Trophoblast cell (in vitro differentiated cells and primary cell): ENCODE data around the gene KCNS1.

Experiments
- DNase-seq, 2 donors: peaks; one replicate each; pipeline ENCODE4 v3.0.0-alpha.2; 2016
- H2AFZ ChIP-seq: 2 replicates; pipeline ENCODE4 v1.6.1; 2013; ENCODE audit warnings: low read length, moderate library complexity, mild to moderate bottlenecking; ENCODE audit not compliant: insufficient read depth, poor library complexity
- H2AK5ac ChIP-seq: 2 replicates; pipeline ENCODE4 v1.6.1; 2013; ENCODE audit warnings: mild to moderate bottlenecking, low read length
- H2BK120ac ChIP-seq: 2 replicates; pipeline ENCODE4 v1.6.1; 2013; ENCODE audit warnings: low read length, mild to moderate bottlenecking, moderate library complexity; ENCODE audit not compliant: insufficient read depth, poor library complexity
- H2BK12ac ChIP-seq: 2 replicates; pipeline ENCODE4 v1.6.1; 2013; ENCODE audit warnings: mild to moderate bottlenecking, low read length, moderate library complexity
- H2BK5ac ChIP-seq: 2 replicates; pipeline ENCODE4 v1.6.1; 2013; ENCODE audit warnings: low read length, low read depth, moderate library complexity, mild to moderate bottlenecking; ENCODE audit not compliant: poor library complexity
- H3K14ac ChIP-seq: 2 replicates; pipeline ENCODE4 v1.6.1; 2013; ENCODE audit warnings: mild to moderate bottlenecking, low read length
- H3K18ac ChIP-seq: 2 replicates; pipeline ENCODE4 v1.6.1; 2013; ENCODE audit warnings: mild to moderate bottlenecking, low read length
- H3K23ac ChIP-seq: 2 replicates; pipeline ENCODE4 v1.6.1; 2013; ENCODE audit warnings: low read length
- H3K27ac ChIP-seq: 2 replicates; pipeline ENCODE4 v1.5.1; 2013; ENCODE audit warnings: low read depth, mild to moderate bottlenecking, inconsistent platforms, low read length, moderate library complexity
- H3K27me3 ChIP-seq: 2 replicates; pipeline ENCODE4 v1.6.1; 2013; ENCODE audit warnings: inconsistent platforms, mild to moderate bottlenecking, low read length, moderate library complexity; ENCODE audit not compliant: insufficient read depth
- H3K36me3 ChIP-seq, 2 experiments: 1 replicate in 1 of 2; 2 replicates in 1 of 2; pipeline ENCODE4 v1.6.1; 2013; ENCODE audit warnings: low read length in 2 of 2, mild to moderate bottlenecking in 2 of 2, moderate library complexity in 1 of 2; ENCODE audit not compliant: insufficient read depth in 2 of 2, control insufficient read depth in 1 of 2
- H3K4ac ChIP-seq: 2 replicates; pipeline ENCODE4 v1.6.1; 2013; ENCODE audit warnings: low read depth, mild to moderate bottlenecking, low read length, moderate library complexity
- H3K4me1 ChIP-seq, 2 experiments: 1 replicate in 1 of 2; 2 replicates in 1 of 2; pipeline ENCODE4 v1.6.1; 2013; ENCODE audit warnings: low read length in 2 of 2, mild to moderate bottlenecking in 2 of 2, moderate library complexity in 1 of 2; ENCODE audit not compliant: insufficient read depth in 2 of 2, control insufficient read depth in 1 of 2
- H3K4me2 ChIP-seq: 2 replicates; pipeline ENCODE4 v1.6.1; 2013; ENCODE audit warnings: inconsistent platforms, mild to moderate bottlenecking, low read length, moderate library complexity
- H3K4me3 ChIP-seq: 2 replicates; pipeline ENCODE4 v1.5.1; 2013; ENCODE audit warnings: mild to moderate bottlenecking, low read depth, low read length, inconsistent platforms
- H3K79me1 ChIP-seq: one replicate; pipeline ENCODE4 v1.6.1; 2013; ENCODE audit warnings: low read length
- H3K79me2 ChIP-seq: 2 replicates; pipeline ENCODE4 v1.6.1; 2013; ENCODE audit warnings: low read length, mild to moderate bottlenecking; ENCODE audit not compliant: control insufficient read depth, insufficient read depth, poor library complexity
- H3K9ac ChIP-seq: 2 replicates; pipeline ENCODE4 v1.6.1; 2013; ENCODE audit warnings: mild to moderate bottlenecking, low read length
- H3K9me3 ChIP-seq: 2 replicates; pipeline ENCODE4 v1.6.1; 2013; ENCODE audit warnings: low read depth, mild to moderate bottlenecking, control low read depth, inconsistent platforms, low read length; ENCODE audit not compliant: insufficient read depth
- H4K12ac ChIP-seq: 2 replicates; pipeline ENCODE4 v1.6.1; 2013; ENCODE audit warnings: low read depth, mild to moderate bottlenecking, low read length, moderate library complexity
- H4K8ac ChIP-seq: 2 replicates; pipeline ENCODE4 v1.6.1; 2013; ENCODE audit warnings: low read depth, mild to moderate bottlenecking, low read length, moderate library complexity
- H4K91ac ChIP-seq: one replicate; pipeline ENCODE4 v1.6.1; 2013; ENCODE audit warnings: low read depth, mild to moderate bottlenecking, low read length, moderate library complexity
- WGBS: extraction: QIAGEN DNeasy Blood & Tissue Kit; methylation state at CpG from one replicate; pipeline ENCODE4 v1.1.7; 2013; ENCODE audit warnings: missing lambda C conversion rate; ENCODE audit not compliant: insufficient read length, insufficient coverage; ENCODE audit errors: extremely low coverage; 5-methylcytosine and 5-hydroxymethylcytosine counted together

The KCNS1 gene

GRCh38 chr20:45112754-45113153, 11.8 kb upstream of the KCNS1 start:
- no peaks in the 10 kb centered on the region for H3K27me3 ChIP-seq
- H3K27ac ChIP-seq = no peak overlapping the region
- no peak overlapping the region for H4K12ac ChIP-seq
- no peak overlapping the region for H2BK5ac ChIP-seq
- no peak for DNase-seq
- H3K9ac ChIP-seq = no peak overlapping the region
- peaks cover 2% of the 10 kb centered on the region for H3K9me3 ChIP-seq
- H3K4me3 ChIP-seq = no peak overlapping the region
- H4K91ac ChIP-seq = no peak overlapping the region
- H3K36me3 ChIP-seq = no peaks in the 10 kb centered on the region
- H2BK120ac ChIP-seq = no peak overlapping the region
- no peaks in the 10 kb centered on the region for H3K4me1 ChIP-seq
- no peak overlapping the region for H4K8ac ChIP-seq
- no peak overlapping the region for H2AFZ ChIP-seq
- H2BK12ac ChIP-seq = no peak overlapping the region
- H3K14ac ChIP-seq = no peak overlapping the region
- no peak overlapping the region for H3K4me2 ChIP-seq
- no peaks in the 10 kb centered on the region for H3K79me1 ChIP-seq
- H3K79me2 ChIP-seq = no peaks in the 10 kb centered on the region
- no peak overlapping the region for H3K23ac ChIP-seq
- no peak overlapping the region for H2AK5ac ChIP-seq
- H3K4ac ChIP-seq = no peak overlapping the region
- H3K18ac ChIP-seq = no peak overlapping the region

DNA sequence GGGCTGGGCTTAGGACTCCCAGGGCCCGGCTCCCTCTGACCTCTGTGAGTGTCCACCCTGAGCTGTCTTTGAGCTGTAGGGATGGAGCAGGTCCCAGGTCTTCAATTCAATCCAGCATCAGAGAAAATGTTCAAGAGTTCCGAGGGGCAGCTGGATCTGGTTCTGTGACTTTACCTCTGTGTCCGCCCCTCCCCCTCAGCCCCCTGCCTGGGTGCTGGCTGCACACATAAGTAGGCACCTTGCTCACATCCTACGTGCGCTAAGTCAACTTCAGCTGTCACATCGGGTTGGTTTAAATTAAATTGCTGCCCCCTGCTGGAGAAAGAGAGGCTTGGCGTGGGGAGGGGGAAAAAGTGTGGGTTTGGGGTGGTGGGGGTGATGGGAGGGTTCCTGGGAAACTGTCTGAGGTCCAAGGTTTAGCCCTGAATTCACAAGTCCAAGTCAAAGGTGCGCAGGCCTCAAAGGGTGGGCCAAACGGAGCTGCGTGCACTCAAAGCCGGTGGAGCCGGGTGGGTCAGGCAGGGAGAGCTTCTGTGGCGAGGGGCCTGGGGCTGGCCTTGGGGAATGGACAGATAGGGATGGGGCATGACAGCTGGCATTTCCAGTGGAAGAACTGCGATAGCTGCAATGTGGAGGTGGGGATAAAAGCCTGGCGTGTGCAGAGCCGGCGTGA, 11.0 kb upstream of the KCNS1 start:
- Histone ChIP-seq H4K91ac (no peak overlapping the region), H3K9ac (no peak overlapping the region), H4K12ac (no peak overlapping the region), H2BK5ac (no peak overlapping the region), H2AK5ac (no peak overlapping the region), H3K36me3 (no peaks in the 10 kb centered on the region), H3K4me1 (no peaks in the 10 kb centered on the region), H3K18ac (no peak overlapping the region), H2BK12ac (peak overlapping the region; percentile 15), H3K4ac (no peak overlapping the region), H4K8ac (no peak overlapping the region), H3K27ac (no peak overlapping the region), H3K23ac (no peak overlapping the region), H3K9me3 (peaks cover 2% of the 10 kb centered on the region), H2AFZ (no peak overlapping the region), H3K14ac (no peak overlapping the region), H3K4me3 (no peak overlapping the region), H3K4me2 (no peak overlapping the region), H2BK120ac (no peak overlapping the region), H3K79me1 (no peaks in the 10 kb centered on the region), H3K27me3 (no peaks in the 10 kb centered on the region), H3K79me2 (no peaks in the 10 kb centered on the region)
- DNase-seq = peak in 1 of 2 donors; percentile 46
- no CpG with 5 or more reads among the region's 17 CpGs for WGBS

- no CpG with 5 or more reads among the region's 11 CpGs for WGBS
- Histone ChIP-seq H2AFZ (no peak overlapping the region), H3K27me3 (no peaks in the 10 kb centered on the region), H4K8ac (no peak overlapping the region), H4K91ac (no peak overlapping the region), H2AK5ac (no peak overlapping the region), H3K18ac (no peak overlapping the region), H3K9ac (no peak overlapping the region), H2BK5ac (no peak overlapping the region), H3K79me2 (no peaks in the 10 kb centered on the region), H3K79me1 (no peaks in the 10 kb centered on the region), H3K4ac (no peak overlapping the region), H3K36me3 (no peaks in the 10 kb centered on the region), H3K4me3 (no peak overlapping the region), H3K4me1 (no peaks in the 10 kb centered on the region), H3K23ac (no peak overlapping the region), H2BK12ac (no peak overlapping the region), H3K27ac (no peak overlapping the region), H3K9me3 (peaks cover 2% of the 10 kb centered on the region), H3K14ac (no peak overlapping the region), H2BK120ac (no peak overlapping the region), H3K4me2 (no peak overlapping the region), H4K12ac (no peak overlapping the region)
- no peak for DNase-seq
These were observed 10.4 kb upstream of the KCNS1 start for GRCh38 chr20:45111285-45111684.

DNA sequence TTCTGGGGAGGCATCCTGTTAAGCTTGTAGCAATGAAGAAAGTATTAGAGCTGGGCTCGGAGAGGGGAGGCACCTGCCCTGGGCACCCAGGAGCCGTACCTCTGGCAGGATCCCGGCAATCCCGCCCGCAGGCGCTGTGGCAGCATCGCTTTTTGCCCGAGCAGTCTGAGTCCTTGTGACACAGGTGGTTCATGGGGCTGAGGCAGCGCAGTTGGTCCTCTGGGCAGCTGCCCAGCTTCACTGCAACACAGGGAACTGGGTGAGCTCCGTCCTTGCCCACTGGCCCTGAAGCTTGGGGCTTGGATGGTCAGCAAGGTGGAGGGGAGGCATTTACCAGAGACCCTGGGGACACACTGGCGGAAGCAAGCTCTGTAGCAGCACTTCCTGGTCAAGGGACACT, 9.4 kb upstream of the KCNS1 start:
- Histone ChIP-seq H4K12ac (no peak overlapping the region), H2BK5ac (no peak overlapping the region), H3K79me2 (no peaks in the 10 kb centered on the region), H2BK120ac (no peak overlapping the region), H3K9me3 (peaks cover 2% of the 10 kb centered on the region), H4K91ac (no peak overlapping the region), H3K4me3 (peak overlapping the region; percentile 44), H3K4me2 (no peak overlapping the region), H3K23ac (no peak overlapping the region), H2AK5ac (no peak overlapping the region), H3K18ac (no peak overlapping the region), H3K27me3 (no peaks in the 10 kb centered on the region), H2AFZ (no peak overlapping the region), H3K14ac (no peak overlapping the region), H3K4ac (no peak overlapping the region), H3K36me3 (no peaks in the 10 kb centered on the region), H3K9ac (no peak overlapping the region), H3K4me1 (peaks cover 0 to 2% of the 10 kb centered on the region in 2 experiments), H3K79me1 (no peaks in the 10 kb centered on the region), H3K27ac (no peak overlapping the region), H4K8ac (no peak overlapping the region), H2BK12ac (no peak overlapping the region)
- DNase-seq = no peak
- WGBS = no CpG with 5 or more reads among the region's 11 CpGs
